Mesodermal cell (in vitro differentiated cells): ENCODE data around the gene SBK1.
"Not testable (repeated sequence)": the region's sequence is repeated elsewhere in the genome, so short reads cannot be mapped to it uniquely, and the experiment has no call there.

Experiments used
- H3K27ac ChIP-seq: 2 replicates; pipeline ENCODE4 v1.7.0; 2013; ENCODE audit warnings: mild to moderate bottlenecking, low read depth, low read length, moderate library complexity; ENCODE audit not compliant: severe bottlenecking
- H3K36me3 ChIP-seq: 2 replicates; pipeline ENCODE4 v1.7.1; 2013; ENCODE audit warnings: mild to moderate bottlenecking, low read length, moderate library complexity; ENCODE audit not compliant: control insufficient read depth, insufficient read depth
- H3K4me1 ChIP-seq: one replicate; pipeline ENCODE4 v1.7.1; 2013; ENCODE audit warnings: mild to moderate bottlenecking, low read length; ENCODE audit not compliant: insufficient read depth, control insufficient read depth, poor library complexity, severe bottlenecking
- H3K4me3 ChIP-seq: 2 replicates; pipeline ENCODE4 v1.7.0; 2013; ENCODE audit warnings: low read length, control low read depth, mild to moderate bottlenecking; ENCODE audit not compliant: insufficient read depth, poor library complexity, severe bottlenecking; ENCODE audit errors: extremely low read depth
- H3K9me3 ChIP-seq: 2 replicates; pipeline ENCODE4 v1.7.1; 2013; ENCODE audit warnings: mild to moderate bottlenecking, low read length, moderate library complexity; ENCODE audit not compliant: control insufficient read depth
- WGBS, 2 experiments: methylation state at CpG; one replicate each; pipeline ENCODE4 v1.1.5; 2013; ENCODE audit warnings: missing lambda C conversion rate in 2 of 2; ENCODE audit not compliant: insufficient coverage in 2 of 2; 5-methylcytosine and 5-hydroxymethylcytosine counted together

Gene SBK1

GRCh38 chr16:28330232-28330631 is 37.9 kb downstream of the SBK1 start:
- H3K36me3 ChIP-seq, H3K4me3 ChIP-seq, H3K9me3 ChIP-seq, H3K4me1 ChIP-seq, H3K27ac ChIP-seq: not testable (repeated sequence)
- 0 to 74% methylated on average over 2 of the region's 9 CpGs for WGBS, 2 experiments

- not testable (repeated sequence) for H3K36me3 ChIP-seq, H3K4me3 ChIP-seq, H3K27ac ChIP-seq, H3K9me3 ChIP-seq, H3K4me1 ChIP-seq
- WGBS, 2 experiments: 100% methylated on average over 1 of the region's 2 CpGs; no CpG with 5 or more reads in 1 of the 2 experiments
Observed at GRCh38 chr16:28330981-28331380, 38.7 kb downstream of the SBK1 start.

GRCh38 chr16:28332632-28333031 is 40.3 kb downstream of the SBK1 start:
- WGBS, 2 experiments: no CpG with 5 or more reads among the region's 6 CpGs
- H3K4me1 ChIP-seq, H3K36me3 ChIP-seq, H3K9me3 ChIP-seq, H3K4me3 ChIP-seq, H3K27ac ChIP-seq: not testable (repeated sequence)

GRCh38 chr16:28335678-28336077 is 43.4 kb downstream of the SBK1 start:
- not testable (repeated sequence) for H3K36me3 ChIP-seq, H3K4me3 ChIP-seq, H3K27ac ChIP-seq, H3K9me3 ChIP-seq, H3K4me1 ChIP-seq
- 67 to 73% methylated on average over 2 to 3 of the region's 8 CpGs for WGBS, 2 experiments

- H3K36me3 ChIP-seq, H3K4me1 ChIP-seq, H3K27ac ChIP-seq, H3K9me3 ChIP-seq, H3K4me3 ChIP-seq: not testable (repeated sequence)
- 100% methylated on average over 1 of the region's 5 CpGs; no CpG with 5 or more reads in 1 of the 2 experiments for WGBS, 2 experiments
Observed at GRCh38 chr16:28336940-28337710, 44.8 kb downstream of the SBK1 start.

- H3K4me1 ChIP-seq, H3K4me3 ChIP-seq, H3K27ac ChIP-seq, H3K36me3 ChIP-seq, H3K9me3 ChIP-seq: not testable (repeated sequence)
- whole genome bisulfite sequencing, 2 experiments: 80% methylated on average over 2 of the region's 6 CpGs; no CpG with 5 or more reads in 1 of the 2 experiments
Observed at GRCh38 chr16:28338230-28338629, 45.9 kb downstream of the SBK1 start.

- not testable (repeated sequence) for H3K36me3 ChIP-seq
Observed at GRCh38 chr16:28362600-28362999, 70.3 kb downstream of the SBK1 start.

GRCh38 chr16:28363408-28363807 is 71.1 kb downstream of the SBK1 start, which contains the start of gene NPIPB6:
TSS of gene NPIPB6 (minus strand) at chr16:28363508. CDS start at chr16:28362822, 686 bp downstream.
- not testable (repeated sequence) for H3K9me3 ChIP-seq, H3K4me3 ChIP-seq, H3K27ac ChIP-seq, H3K4me1 ChIP-seq, H3K36me3 ChIP-seq
- no CpG with 5 or more reads among the region's 5 CpGs for WGBS, 2 experiments

More at GRCh38 chr16:28362600-28362999, 70.3 kb downstream of the SBK1 start:
- H3K27ac ChIP-seq, H3K9me3 ChIP-seq, H3K4me3 ChIP-seq, H3K4me1 ChIP-seq: not testable (repeated sequence)
- no CpG with 5 or more reads among the region's 5 CpGs for WGBS, 2 experiments

- H3K36me3 ChIP-seq, H3K4me3 ChIP-seq, H3K27ac ChIP-seq, H3K9me3 ChIP-seq, H3K4me1 ChIP-seq: not testable (repeated sequence)
- no CpG with 5 or more reads among the region's 75 CpGs for WGBS, 2 experiments
Observed at GRCh38 chr16:28364268-28365173, 72.2 kb downstream of the SBK1 start.

- not testable (repeated sequence) for H3K4me1 ChIP-seq, H3K27ac ChIP-seq, H3K4me3 ChIP-seq, H3K36me3 ChIP-seq, H3K9me3 ChIP-seq
- WGBS, 2 experiments: 38 to 47% methylated on average over 3 of the region's 32 CpGs
Observed at GRCh38 chr16:28367926-28368325, 75.6 kb downstream of the SBK1 start.
